ENCODE data around the gene ATP8A1.

GRCh38 chr4:42690537-42690936 is 33.6 kb upstream of the ATP8A1 start:
- no peak for TF ChIP-seq POLR2A (IDR thresholded peaks at IDR 0.05)
- TF ChIP-seq, protein P1, sequence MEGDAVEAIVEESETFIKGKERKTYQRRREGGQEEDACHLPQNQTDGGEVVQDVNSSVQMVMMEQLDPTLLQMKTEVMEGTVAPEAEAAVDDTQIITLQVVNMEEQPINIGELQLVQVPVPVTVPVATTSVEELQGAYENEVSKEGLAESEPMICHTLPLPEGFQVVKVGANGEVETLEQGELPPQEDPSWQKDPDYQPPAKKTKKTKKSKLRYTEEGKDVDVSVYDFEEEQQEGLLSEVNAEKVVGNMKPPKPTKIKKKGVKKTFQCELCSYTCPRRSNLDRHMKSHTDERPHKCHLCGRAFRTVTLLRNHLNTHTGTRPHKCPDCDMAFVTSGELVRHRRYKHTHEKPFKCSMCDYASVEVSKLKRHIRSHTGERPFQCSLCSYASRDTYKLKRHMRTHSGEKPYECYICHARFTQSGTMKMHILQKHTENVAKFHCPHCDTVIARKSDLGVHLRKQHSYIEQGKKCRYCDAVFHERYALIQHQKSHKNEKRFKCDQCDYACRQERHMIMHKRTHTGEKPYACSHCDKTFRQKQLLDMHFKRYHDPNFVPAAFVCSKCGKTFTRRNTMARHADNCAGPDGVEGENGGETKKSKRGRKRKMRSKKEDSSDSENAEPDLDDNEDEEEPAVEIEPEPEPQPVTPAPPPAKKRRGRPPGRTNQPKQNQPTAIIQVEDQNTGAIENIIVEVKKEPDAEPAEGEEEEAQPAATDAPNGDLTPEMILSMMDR (IDR thresholded peaks at IDR 0.05), result no peak

Data from body of pancreas (tissue), 4 donors.